Right lobe of liver (tissue), 4 donors: ENCODE results near the gene ABLIM2.

Experiments
- POLR2A ChIP-seq: fragments of 450-650 bp; IDR thresholded peaks from one replicate; pipeline ENCODE4 v1.6.1; 2017; ENCODE audit warnings: antibody characterized with exemption, mild to moderate bottlenecking
- TF ChIP-seq, protein P1 (sequence below), 4 donors: fragments of 200-600 bp in 3 of 4; fragments of 450-650 bp in 1 of 4; IDR thresholded peaks; one replicate each; pipeline versions ENCODE4 v1.5.1 to v1.8.0; 2016 to 2022; ENCODE audit warnings: antibody characterized with exemption in 4 of 4, mild to moderate bottlenecking in 2 of 4
- donor health status: DM: no; HTN: no; CAD: no.
- donor health status: DM: no; HTN: no; CAD: no.
- donor health status: DM: no; HTN: yes; CAD: no.

DNA sequence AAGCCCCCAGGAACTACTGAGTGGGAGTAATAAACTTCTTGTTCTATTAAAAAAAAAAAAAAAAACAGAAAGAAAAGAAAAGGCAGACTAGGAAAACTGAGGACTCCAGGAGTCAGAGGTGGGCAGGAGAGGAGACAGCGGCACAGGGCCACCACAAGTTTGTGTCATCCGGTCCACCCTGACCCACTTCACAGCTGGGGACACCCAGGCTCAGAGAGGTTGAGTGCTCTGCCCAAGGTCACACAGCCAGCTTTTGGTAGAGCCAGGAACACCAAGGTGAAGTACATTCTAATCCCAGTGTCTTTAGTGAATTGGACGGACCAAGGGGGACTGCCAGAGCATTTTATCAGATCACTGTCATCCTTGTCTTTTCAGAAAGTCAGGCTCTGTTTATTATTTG lies 16.4 kb upstream of the ABLIM2 start:
- TF ChIP-seq, protein P1, sequence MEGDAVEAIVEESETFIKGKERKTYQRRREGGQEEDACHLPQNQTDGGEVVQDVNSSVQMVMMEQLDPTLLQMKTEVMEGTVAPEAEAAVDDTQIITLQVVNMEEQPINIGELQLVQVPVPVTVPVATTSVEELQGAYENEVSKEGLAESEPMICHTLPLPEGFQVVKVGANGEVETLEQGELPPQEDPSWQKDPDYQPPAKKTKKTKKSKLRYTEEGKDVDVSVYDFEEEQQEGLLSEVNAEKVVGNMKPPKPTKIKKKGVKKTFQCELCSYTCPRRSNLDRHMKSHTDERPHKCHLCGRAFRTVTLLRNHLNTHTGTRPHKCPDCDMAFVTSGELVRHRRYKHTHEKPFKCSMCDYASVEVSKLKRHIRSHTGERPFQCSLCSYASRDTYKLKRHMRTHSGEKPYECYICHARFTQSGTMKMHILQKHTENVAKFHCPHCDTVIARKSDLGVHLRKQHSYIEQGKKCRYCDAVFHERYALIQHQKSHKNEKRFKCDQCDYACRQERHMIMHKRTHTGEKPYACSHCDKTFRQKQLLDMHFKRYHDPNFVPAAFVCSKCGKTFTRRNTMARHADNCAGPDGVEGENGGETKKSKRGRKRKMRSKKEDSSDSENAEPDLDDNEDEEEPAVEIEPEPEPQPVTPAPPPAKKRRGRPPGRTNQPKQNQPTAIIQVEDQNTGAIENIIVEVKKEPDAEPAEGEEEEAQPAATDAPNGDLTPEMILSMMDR (IDR thresholded peaks at IDR 0.05) = no peak
- TF ChIP-seq POLR2A = no peak
